Mucosa of descending colon (tissue), 3 donors: ENCODE data around the gene SPINK14. TPM values are rescaled to one million over a fixed set of nuclear protein-coding genes. Genes with fewer than 3 reads are reported as not detected.
A peak's percentile ranks its signal among the peaks of the same experiment; 100 is the strongest.

Source experiments
- ATAC-seq: fragments of 200-7000 bp; cut with Tn5 transposase; one replicate; pipeline ENCODE4 v1.9.1; 2020; ENCODE audit warnings: mild to moderate bottlenecking, moderate library complexity
- DNase-seq, 3 donors: peaks; one replicate each; pipeline ENCODE4 v3.0.0-alpha.2; 2020
- H3K36me3 ChIP-seq: fragments of 200-600 bp; one replicate; pipeline ENCODE4 v1.8.0; 2021; ENCODE audit warnings: low read depth, mild to moderate bottlenecking
- H3K4me1 ChIP-seq: fragments of 200-600 bp; one replicate; pipeline ENCODE4 v1.8.0; 2021; ENCODE audit warnings: low read depth, mild to moderate bottlenecking
- H3K4me3 ChIP-seq: fragments of 200-600 bp; one replicate; pipeline ENCODE4 v1.8.0; 2021; ENCODE audit warnings: mild to moderate bottlenecking
- H3K9me3 ChIP-seq: fragments of 200-600 bp; one replicate; pipeline ENCODE4 v1.8.0; 2021; ENCODE audit warnings: mild to moderate bottlenecking
- CTCF ChIP-seq: fragments of 200-600 bp; IDR thresholded peaks from one replicate; pipeline ENCODE4 v1.8.0; 2022; ENCODE audit warnings: antibody characterized with exemption, mild to moderate bottlenecking
- intact Hi-C, 2 donors: fragments of 100-400 bp; cut with DNase I in 1 of 2; cut with micrococcal nuclease in 1 of 2; formaldehyde crosslinking; loops; one replicate each; pipeline versions ENCODE4 v1.11.0 to v1.11.1; 2022; cut with DNase I, micrococcal nuclease
- total RNA-seq, 3 donors: library from RNA; stranded (reverse); fragmentation: NEBNext Ultra II Directional in 2 of 3; extraction: Animal tissue kit (Norgen Biotek cat#: 25700) in 2 of 3; gene quantifications; one replicate each; pipeline versions ENCODE4 v1.2.1 to v1.2.4, GENCODE V29; 2021 to 2023
- donor health status: DM: no; HTN: no; CAD: no; lungs with moderate emphysema.
- donor health status: DM: no; HTN: no; CAD: no.
- donor health status: DM: no; HTN: yes; CAD: no.

SPINK14 gene
- total RNA-seq, 3 donors from 2014 or later: not detected

GRCh38 chr5:148141645-148142044, 26.7 kb upstream of the SPINK14 start:
- H3K4me3 ChIP-seq: no peak overlapping the region
- DNase-seq (no peak), ATAC-seq (no peak)
- no peaks in the 10 kb centered on the region for H3K36me3 ChIP-seq
- intact Hi-C loops: no loop called here
- H3K4me1 ChIP-seq: peaks cover 7% of the 10 kb centered on the region
- no peak for TF ChIP-seq CTCF
- H3K9me3 ChIP-seq: no peaks in the 10 kb centered on the region

GRCh38 chr5:148145916-148146315, 22.4 kb upstream of the SPINK14 start:
- no peak for TF ChIP-seq CTCF
- Histone ChIP-seq H3K4me1 (peaks cover 13% of the 10 kb centered on the region), H3K4me3 (no peak overlapping the region), H3K9me3 (no peaks in the 10 kb centered on the region), H3K36me3 (no peaks in the 10 kb centered on the region)
- DNase-seq (peak in 2 of 3 donors; percentile 24 to 81), ATAC-seq (peak; percentile 94)
- intact Hi-C loops: no loop called here

- no peak for TF ChIP-seq CTCF
- Histone ChIP-seq H3K9me3 (no peaks in the 10 kb centered on the region), H3K36me3 (no peaks in the 10 kb centered on the region), H3K4me3 (no peak overlapping the region), H3K4me1 (peaks cover 13% of the 10 kb centered on the region)
- DNase-seq (no peak), ATAC-seq (no peak)
- intact Hi-C loops: no loop called here
Observed at GRCh38 chr5:148146487-148146886, 21.9 kb upstream of the SPINK14 start.

- H3K4me3 ChIP-seq: no peak overlapping the region
- ATAC-seq (peak; percentile 86), DNase-seq (peak in 1 of 3 donors; percentile 53)
- H3K4me1 ChIP-seq: peaks cover 13% of the 10 kb centered on the region
- no peaks in the 10 kb centered on the region for H3K36me3 ChIP-seq
- intact Hi-C loops: no loop called here
- TF ChIP-seq CTCF: no peak
- no peaks in the 10 kb centered on the region for H3K9me3 ChIP-seq
Observed at GRCh38 chr5:148147415-148147814, 20.9 kb upstream of the SPINK14 start.

- peaks cover 4% of the 10 kb centered on the region for H3K4me1 ChIP-seq
- H3K4me3 ChIP-seq: no peak overlapping the region
- DNase-seq (no peak), ATAC-seq (no peak)
- no peak for TF ChIP-seq CTCF
- H3K9me3 ChIP-seq: peaks cover 2% of the 10 kb centered on the region
- intact Hi-C loops: no loop called here
- no peaks in the 10 kb centered on the region for H3K36me3 ChIP-seq
Observed at GRCh38 chr5:148151872-148152271, 16.5 kb upstream of the SPINK14 start.

GRCh38 chr5:148152781-148153180, 15.6 kb upstream of the SPINK14 start:
- H3K4me3 ChIP-seq: no peak overlapping the region
- H3K9me3 ChIP-seq: peaks cover 2% of the 10 kb centered on the region
- no peak for ATAC-seq
- TF ChIP-seq CTCF: no peak
- no peaks in the 10 kb centered on the region for H3K4me1 ChIP-seq
- intact Hi-C loops: no loop called here
- H3K36me3 ChIP-seq: no peaks in the 10 kb centered on the region
- DNase-seq: no peak
